H1 (cell line): ENCODE results near the gene PAQR8. TPM values are rescaled to one million over a fixed set of nuclear protein-coding genes. Genes with fewer than 3 reads are reported as not detected.

Source experiments
- CTCF ChIA-PET: fragments of 300-600 bp; sonication (Branson Sonifier 250); formaldehyde crosslinking; loops from one replicate; lab custom pipeline; 2021; ENCODE audit not compliant: partially characterized antibody; lab: Charles Lee
- POLR2A ChIA-PET: fragments of 300-600 bp; sonication (Branson Sonifier 250); formaldehyde crosslinking; loops from one replicate; lab custom pipeline; 2021; ENCODE audit warnings: inconsistent platforms; ENCODE audit not compliant: partially characterized antibody; lab: Charles Lee
- DNase-seq, 2 experiments: peaks; one replicate each; pipeline versions ENCODE4 v3.0.0 to v3.0.0-alpha.2; 2010 to 2022; ENCODE audit warnings: low spot score in 2 of 2, low read depth in 1 of 2, mixed read lengths in 1 of 2
- FAIRE-seq: peaks from 2 replicates; lab custom pipeline; 2011; peaks lifted over from hg19 to GRCh38; lab: Jason Lieb, UNC
- H2AFZ ChIP-seq: 2 replicates; pipeline ENCODE4 v1.8.1; 2012; ENCODE audit warnings: low read length, inconsistent platforms
- H2AK5ac ChIP-seq: 2 replicates; pipeline ENCODE4 v1.6.1; 2013; ENCODE audit warnings: low read depth, low read length
- H2BK120ac ChIP-seq: replicated peaks from 2 replicates; pipeline ENCODE3; 2013; ENCODE audit warnings: low read depth, low read length, inconsistent platforms
- H2BK12ac ChIP-seq: 2 replicates; pipeline ENCODE4 v1.6.1; 2013; ENCODE audit warnings: low read depth, low read length
- H2BK15ac ChIP-seq: 2 replicates; pipeline ENCODE4 v1.6.1; 2013; ENCODE audit warnings: low read length
- H2BK20ac ChIP-seq: 2 replicates; pipeline ENCODE4 v1.6.1; 2013; ENCODE audit warnings: low read length
- H2BK5ac ChIP-seq: 2 replicates; pipeline ENCODE4 v1.6.1; 2013; ENCODE audit warnings: low read depth, low read length
- H3K14ac ChIP-seq: 2 replicates; pipeline ENCODE4 v1.6.1; 2013; ENCODE audit warnings: inconsistent platforms; ENCODE audit not compliant: insufficient read length
- H3K18ac ChIP-seq: 2 replicates; pipeline ENCODE4 v1.6.1; 2013; ENCODE audit warnings: low read length; ENCODE audit errors: extremely low read depth
- H3K23ac ChIP-seq: 2 replicates; pipeline ENCODE4 v1.6.1; 2013; ENCODE audit warnings: inconsistent platforms; ENCODE audit not compliant: insufficient read length
- H3K23me2 ChIP-seq: 2 replicates; pipeline ENCODE4 v1.6.1; 2013; ENCODE audit warnings: low read depth, low read length
- H3K27ac ChIP-seq: 2 replicates; pipeline ENCODE4 v1.6.1; 2011; ENCODE audit warnings: low read depth, low read length, inconsistent platforms
- H3K27me3 ChIP-seq, 4 experiments: replicated peaks in 1 of 4; 1 replicate in 1 of 4; 2 replicates in 3 of 4; pipeline versions ENCODE4 v1.6.1 to v1.8.1; 2011 to 2013; ENCODE audit warnings: low read length in 3 of 4, mild to moderate bottlenecking in 3 of 4, inconsistent platforms in 2 of 4, mixed read lengths in 2 of 4, moderate library complexity in 1 of 4; ENCODE audit not compliant: control insufficient read depth in 3 of 4, insufficient read depth in 3 of 4; ENCODE audit errors: extremely low read depth in 1 of 4
- H3K36me3 ChIP-seq, 4 experiments: 2 replicates each; pipeline versions ENCODE4 v1.6.1 to v1.8.1; 2011 to 2013; ENCODE audit warnings: mild to moderate bottlenecking in 4 of 4, low read length in 3 of 4, moderate library complexity in 2 of 4, control low read depth in 1 of 4, inconsistent platforms in 1 of 4; ENCODE audit not compliant: insufficient read depth in 4 of 4, control insufficient read depth in 2 of 4
- H3K4ac ChIP-seq: replicated peaks from 2 replicates; pipeline ENCODE3; 2013; ENCODE audit warnings: low read length, low read depth, mixed read lengths, inconsistent platforms; ENCODE audit not compliant: insufficient read length
- H3K4me1 ChIP-seq, 4 experiments: replicated peaks in 1 of 4; 1 replicate in 1 of 4; 2 replicates in 3 of 4; pipeline versions ENCODE4 v1.6.1 to v1.8.1; 2011 to 2013; ENCODE audit warnings: low read length in 3 of 4, inconsistent platforms in 2 of 4, mixed read lengths in 1 of 4; ENCODE audit not compliant: insufficient read depth in 4 of 4, control insufficient read depth in 3 of 4
- H3K4me2 ChIP-seq, 2 experiments: 2 replicates each; pipeline versions ENCODE4 v1.6.1 to v1.8.1; 2011 to 2013; ENCODE audit warnings: low read depth in 2 of 2, low read length in 2 of 2, control low read depth in 1 of 2, inconsistent platforms in 1 of 2, mild to moderate bottlenecking in 1 of 2; ENCODE audit not compliant: insufficient read depth in 1 of 2
- H3K4me3 ChIP-seq, 4 experiments: fragments of 200-600, 300-600 bp in 1 of 4; sonication (generic), shearing (Covaris generic), sonication (Bioruptor Twin) in 1 of 4; 2 replicates each; pipeline versions ENCODE4 v1.5.1 to v1.8.1; 2011 to 2016; ENCODE audit warnings: low read length in 4 of 4, low read depth in 3 of 4, control low read depth in 2 of 4, inconsistent platforms in 2 of 4, mild to moderate bottlenecking in 2 of 4, mixed read lengths in 1 of 4, moderate library complexity in 1 of 4; ENCODE audit not compliant: insufficient read depth in 2 of 4; ENCODE audit errors: extremely low read depth in 1 of 4
- H3K56ac ChIP-seq: replicated peaks from 2 replicates; pipeline ENCODE3; 2013; ENCODE audit warnings: low read depth, mild to moderate bottlenecking, mixed read lengths, low read length, inconsistent platforms; ENCODE audit not compliant: insufficient read length
- H3K79me1 ChIP-seq: 2 replicates; pipeline ENCODE4 v1.6.1; 2013; ENCODE audit warnings: low read depth, low read length, control low read depth
- H3K79me2 ChIP-seq, 2 experiments: 2 replicates each; pipeline versions ENCODE4 v1.6.1 to v1.8.1; 2012 to 2013; ENCODE audit warnings: low read length in 2 of 2, mild to moderate bottlenecking in 2 of 2, inconsistent platforms in 1 of 2; ENCODE audit not compliant: insufficient read depth in 2 of 2, control insufficient read depth in 1 of 2
- H3K9ac ChIP-seq, 4 experiments: replicated peaks in 1 of 4; 1 replicate in 1 of 4; 2 replicates in 3 of 4; pipeline versions ENCODE4 v1.6.1 to v1.8.1; 2011 to 2013; ENCODE audit warnings: low read depth in 3 of 4, low read length in 3 of 4, control low read depth in 2 of 4, mild to moderate bottlenecking in 2 of 4, moderate library complexity in 2 of 4, inconsistent platforms in 1 of 4; ENCODE audit errors: extremely low read depth in 1 of 4
- H3K9me3 ChIP-seq, 2 experiments: 2 replicates each; pipeline versions ENCODE4 v1.6.1 to v1.8.1; 2012 to 2013; ENCODE audit warnings: mild to moderate bottlenecking in 2 of 2, moderate library complexity in 2 of 2, control low read depth in 1 of 2, inconsistent platforms in 1 of 2, low read depth in 1 of 2, low read length in 1 of 2, mixed read lengths in 1 of 2; ENCODE audit not compliant: insufficient read depth in 2 of 2
- H4K20me1 ChIP-seq, 2 experiments: replicated peaks in 1 of 2; 2 replicates each; pipeline versions ENCODE3 to v1.8.1; 2011 to 2013; ENCODE audit warnings: inconsistent platforms in 2 of 2, low read length in 2 of 2, mild to moderate bottlenecking in 1 of 2; ENCODE audit not compliant: insufficient read depth in 2 of 2, control insufficient read depth in 1 of 2
- H4K5ac ChIP-seq: 2 replicates; pipeline ENCODE4 v1.6.1; 2013; ENCODE audit warnings: low read length, low read depth, mixed read lengths, inconsistent platforms; ENCODE audit not compliant: insufficient read length
- H4K8ac ChIP-seq: 2 replicates; pipeline ENCODE4 v1.8.0; 2013; ENCODE audit warnings: mild to moderate bottlenecking, moderate library complexity, low read length, inconsistent platforms; ENCODE audit not compliant: insufficient read depth; ENCODE audit errors: extremely low read depth
- H4K91ac ChIP-seq: replicated peaks from 2 replicates; pipeline ENCODE3; 2013; ENCODE audit warnings: low read length, mixed read lengths, inconsistent platforms; ENCODE audit not compliant: insufficient read length
- HDAC6 ChIP-seq: IDR thresholded peaks from one replicate; pipeline ENCODE4 v1.7.1; 2012; ENCODE audit warnings: low read depth, mild to moderate bottlenecking, inconsistent platforms, low read length, moderate library complexity
- WGBS, 2 experiments: shearing (Covaris generic) in 1 of 2; methylation state at CpG; one replicate each; pipeline versions ENCODE4 v1.1.6 to v1.1.7; 2013 to 2015; ENCODE audit warnings: low lambda C conversion rate in 2 of 2, mixed read lengths in 2 of 2, inconsistent platforms in 1 of 2, low coverage in 1 of 2, missing lambda C conversion rate in 1 of 2; ENCODE audit not compliant: insufficient replicate concordance in 2 of 2, insufficient coverage in 1 of 2, insufficient read length in 1 of 2; ENCODE audit errors: extremely low coverage in 1 of 2, missing lambda C conversion rate in 1 of 2; 5-methylcytosine and 5-hydroxymethylcytosine counted together
- polyA plus RNA-seq, 7 experiments: library from polyadenylated mRNA; depleted of rRNA in 3 of 7; stranded (reverse) in 5 of 7; unstranded in 2 of 7; fragments of >200 nt in 5 of 7; fragments of 200-250 nt in 2 of 7; gene quantifications; 1 replicate in 5 of 7; 2 replicates in 1 of 7; 4 replicates in 1 of 7; pipeline versions ENCODE4 v1.2.1 to v1.2.3, GENCODE V29; 2011 to 2013; ENCODE audit warnings: missing spikeins in 2 of 7, mixed read lengths in 2 of 7
- total RNA-seq: library from RNA; stranded (reverse); fragmentation: NEBNext Ultra II Directional; extraction: Animal tissue kit (Norgen Biotek cat#: 25700); gene quantifications from 2 replicates; pipeline ENCODE4 v1.2.1, GENCODE V29; 2021

Gene PAQR8
- total and polyA plus RNA-seq, 2 of the 8 experiments (the other 6 are each of a cell fraction or from before 2014, with no cell fraction given): 7.6 to 9.6 TPM

- Histone ChIP-seq H3K9ac (no peak overlapping the region), H2BK20ac (no peak overlapping the region), H3K9me3 (no peaks in the 10 kb centered on the region), H2BK120ac (no peak overlapping the region), H4K20me1 (peaks cover 0 to 4% of the 10 kb centered on the region in 2 experiments), H2BK12ac (no peak overlapping the region), H4K5ac (no peak overlapping the region), H3K14ac (no peak overlapping the region), H3K23me2 (peaks cover 9% of the 10 kb centered on the region; the same call in 1 of the 2 replicates), H3K27ac (no peak overlapping the region), H3K56ac (no peak overlapping the region), H3K27me3 (peaks cover 0 to 11% (median 2%) of the 10 kb centered on the region in 4 experiments; a peak in 5 of 7 replicates), H4K91ac (no peak overlapping the region), H3K79me1 (no peaks in the 10 kb centered on the region), H2BK15ac (0 out of 2 replicates have a peak overlapping the region, but pooled peaks have one; percentile 21), H4K8ac (no peak overlapping the region), H2BK5ac (no peak overlapping the region), H3K4me3 (no peak overlapping the region), H3K18ac (no peak overlapping the region), H3K23ac (no peak overlapping the region), H3K36me3 (no peaks in the 10 kb centered on the region), H3K4me2 (no peak overlapping the region), H3K4ac (no peak overlapping the region), H3K4me1 (peaks cover 2 to 12% (median 10%) of the 10 kb centered on the region in 4 experiments), H2AFZ (no peak overlapping the region), H2AK5ac (no peak overlapping the region), H3K79me2 (peaks cover 0 to 4% of the 10 kb centered on the region in 2 experiments; a peak in 1 of 4 replicates)
- DNase-seq (no peak), FAIRE-seq (no peak)
- WGBS, 2 experiments: 76% methylated on average over 3 of the region's 3 CpGs; no CpG with 5 or more reads in 1 of the 2 experiments
- ChIA-PET CTCF (interaction anchor here (1.0 kb wide), 1 partner anchor 12 kb away, joined by 5 read pairs; no protein-coding TSS in a partner anchor), POLR2A (interaction anchor here (1.4 kb wide), 1 partner anchor 77 kb away, joined by 4 read pairs; no protein-coding TSS in a partner anchor)
- TF ChIP-seq HDAC6: no peak
Measured at GRCh38 chr6:52360028-52360427, 1.9 kb upstream of the PAQR8 start.
